CD4-positive, alpha-beta T cell (primary cell): ENCODE measurements around the gene DEGS2. TPM values are rescaled to one million over a fixed set of nuclear protein-coding genes. Genes with fewer than 3 reads are reported as not detected.

Experiments used
- ATAC-seq: fragments of 200-7000 bp; cut with Tn5 transposase; one replicate; pipeline ENCODE4 v1.10.0; 2022; ENCODE audit warnings: mild to moderate bottlenecking; ENCODE audit not compliant: poor library complexity
- CTCF ChIA-PET: fragments of 350-600 bp; sonication (Branson Sonifier 250); formaldehyde crosslinking; loops from one replicate; lab custom pipeline; 2021; ENCODE audit warnings: antibody characterized with exemption, inconsistent platforms; lab: Charles Lee
- POLR2A ChIA-PET: fragments of 350-600 bp; sonication (Branson Sonifier 250); formaldehyde crosslinking; loops from one replicate; lab custom pipeline; 2021; ENCODE audit warnings: antibody characterized with exemption, inconsistent platforms; lab: Charles Lee
- DNase-seq, 14 experiments: peaks; one replicate each; pipeline ENCODE4 v3.0.0-alpha.2; 2013 to 2020; ENCODE audit warnings: mixed read lengths in 2 of 14
- H3K27ac ChIP-seq, 2 donors: one replicate each; pipeline versions ENCODE4 v1.5.1 to v1.7.0; 2013; ENCODE audit warnings: low read length in 2 of 2, low read depth in 1 of 2, mild to moderate bottlenecking in 1 of 2
- H3K27me3 ChIP-seq, 2 experiments: 1 replicate in 1 of 2; 2 replicates in 1 of 2; pipeline versions ENCODE4 v1.6.1 to v1.7.0; 2013; ENCODE audit warnings: low read length in 2 of 2, control low read depth in 1 of 2, mild to moderate bottlenecking in 1 of 2, moderate library complexity in 1 of 2; ENCODE audit not compliant: insufficient read depth in 2 of 2, control insufficient read depth in 1 of 2
- H3K36me3 ChIP-seq: one replicate; pipeline ENCODE4 v1.6.1; 2013; ENCODE audit warnings: low read length, control low read depth; ENCODE audit not compliant: insufficient read depth
- H3K4me1 ChIP-seq: one replicate; pipeline ENCODE4 v1.6.1; 2013; ENCODE audit warnings: low read length, control low read depth; ENCODE audit not compliant: insufficient read depth
- H3K4me3 ChIP-seq: one replicate; pipeline ENCODE4 v1.5.1; 2013; ENCODE audit warnings: mild to moderate bottlenecking, low read length, moderate library complexity
- H3K9me3 ChIP-seq, 2 experiments: 1 replicate in 1 of 2; 2 replicates in 1 of 2; pipeline versions ENCODE4 v1.6.1 to v1.7.0; 2013; ENCODE audit warnings: low read length in 2 of 2, mild to moderate bottlenecking in 2 of 2, control low read depth in 1 of 2, moderate library complexity in 1 of 2; ENCODE audit not compliant: control insufficient read depth in 1 of 2, insufficient read depth in 1 of 2
- H3K27ac Mint-ChIP-seq: one replicate; pipeline ENCODE4 v1.8.0; 2020; ENCODE audit warnings: mixed read lengths
- H3K27me3 Mint-ChIP-seq: one replicate; pipeline ENCODE4 v1.8.0; 2021; ENCODE audit warnings: mixed read lengths
- H3K36me3 Mint-ChIP-seq: one replicate; pipeline ENCODE4 v1.8.0; 2021; ENCODE audit warnings: low read depth, mixed read lengths
- H3K4me1 Mint-ChIP-seq: one replicate; pipeline ENCODE4 v1.8.0; 2021; ENCODE audit warnings: low read depth, mixed read lengths
- H3K4me3 Mint-ChIP-seq: one replicate; pipeline ENCODE4 v1.8.0; 2020; ENCODE audit warnings: mild to moderate bottlenecking, mixed read lengths
- H3K9me3 Mint-ChIP-seq: one replicate; pipeline ENCODE4 v1.8.0; 2020; ENCODE audit warnings: mixed read lengths
- CTCF ChIP-seq: fragments of 200-600 bp; IDR thresholded peaks from one replicate; pipeline ENCODE4 v1.8.0; 2022; ENCODE audit warnings: antibody characterized with exemption, mild to moderate bottlenecking
- intact Hi-C, 2 experiments: fragments of 100-400 bp; cut with DNase I in 1 of 2; cut with micrococcal nuclease in 1 of 2; formaldehyde crosslinking; loops; one replicate each; pipeline versions ENCODE4 v1.15.1 to v1.9.0; 2023 to 2025; cut with DNase I, micrococcal nuclease
- total RNA-seq, 174 experiments: library from RNA in 2 of 174; stranded (reverse) in 2 of 174; gene quantifications; one replicate each; pipeline ENCODE4 v1.2.3 and lab custom pipeline; 2021 to 2026

DEGS2 gene
- total RNA-seq, 2 experiments from 2014 or later: 0.11 TPM; not detected in 1

GRCh38 chr14:100110816-100111215 is 48.6 kb downstream of the DEGS2 start:
- ATAC-seq (no peak), DNase-seq (no peak)
- intact Hi-C loops: no loop called here
- H3K27me3 Mint-ChIP-seq: no peaks in the 10 kb centered on the region
- POLR2A ChIA-PET: interaction anchor here (1.1 to 49.3 kb wide), 3 partner anchors 20 to 49 kb away, joined by 3 to 1638 read pairs (median 200); partner anchors contain the start of gene EVL
- Histone ChIP-seq H3K27ac (no peak overlapping the region), H3K4me3 (no peak overlapping the region), H3K27me3 (no peaks in the 10 kb centered on the region), H3K9me3 (no peaks in the 10 kb centered on the region), H3K4me1 (peaks cover 77% of the 10 kb centered on the region), H3K36me3 (peaks cover 98% of the 10 kb centered on the region)
- H3K27ac Mint-ChIP-seq: peak overlapping the region; percentile 98
- peaks cover 97% of the 10 kb centered on the region for H3K36me3 Mint-ChIP-seq
- H3K4me1 Mint-ChIP-seq: peaks cover 67% of the 10 kb centered on the region
- no peaks in the 10 kb centered on the region for H3K9me3 Mint-ChIP-seq
- H3K4me3 Mint-ChIP-seq: no peak overlapping the region
- no peak for TF ChIP-seq CTCF
- CTCF ChIA-PET: interaction anchor here (34.3 kb wide), 1 partner anchor 35 kb away, joined by 1090 read pairs; the partner anchor contains the start of gene EVL

- ATAC-seq: no peak
- Mint-ChIP-seq H3K4me3 (no peak overlapping the region), H3K36me3 (peaks cover 97% of the 10 kb centered on the region), H3K4me1 (peaks cover 73% of the 10 kb centered on the region), H3K27me3 (no peaks in the 10 kb centered on the region), H3K27ac (peak overlapping the region; percentile 98), H3K9me3 (no peaks in the 10 kb centered on the region)
- no peaks in the 10 kb centered on the region for H3K9me3 ChIP-seq
- H3K4me3 ChIP-seq: no peak overlapping the region
- DNase-seq: no peak
- no peaks in the 10 kb centered on the region for H3K27me3 ChIP-seq
- TF ChIP-seq CTCF: no peak
- H3K36me3 ChIP-seq: peaks cover 97% of the 10 kb centered on the region
- intact Hi-C loops: loop anchor here in 1 of 2 experiments (2.0 kb wide), 1 partner anchor 127 kb away; no protein-coding TSS in a partner anchor
- no peak overlapping the region for H3K27ac ChIP-seq
- CTCF ChIA-PET: interaction anchor here (0.6 to 34.3 kb wide), 2 partner anchors 33 to 54 kb away, joined by 3 to 1090 read pairs; partner anchors contain the start of gene EVL
- H3K4me1 ChIP-seq: peaks cover 87% of the 10 kb centered on the region
- POLR2A ChIA-PET: interaction anchor here (12.0 to 49.3 kb wide), 2 partner anchors 28 to 48 kb away, joined by 200 to 1638 read pairs; partner anchors contain the start of gene EVL
Measured at GRCh38 chr14:100109594-100109955, 49.9 kb downstream of the DEGS2 start.

- peak overlapping the region; percentile 49 to 85 for H3K27ac ChIP-seq
- H3K9me3 ChIP-seq: no peaks in the 10 kb centered on the region
- H3K4me3 ChIP-seq: no peak overlapping the region
- H3K27me3 ChIP-seq: no peaks in the 10 kb centered on the region
- Mint-ChIP-seq H3K4me1 (peaks cover 78% of the 10 kb centered on the region), H3K27me3 (no peaks in the 10 kb centered on the region), H3K9me3 (no peaks in the 10 kb centered on the region), H3K27ac (peak overlapping the region; percentile 98), H3K4me3 (no peak overlapping the region), H3K36me3 (peaks cover 98% of the 10 kb centered on the region)
- no peak for ATAC-seq
- intact Hi-C loops: loop anchor here (1.0 to 2.0 kb wide), 5 partner anchors 37 to 127 kb away; no protein-coding TSS in a partner anchor
- DNase-seq: no peak
- POLR2A ChIA-PET: interaction anchor here (1.1 to 49.3 kb wide), 5 partner anchors 10 to 84 kb away, joined by 3 to 1638 read pairs (median 5); partner anchors contain the start of gene EVL
- TF ChIP-seq CTCF: no peak
- H3K4me1 ChIP-seq: peaks cover 87% of the 10 kb centered on the region
- peaks cover 97% of the 10 kb centered on the region for H3K36me3 ChIP-seq
- CTCF ChIA-PET: interaction anchor here (0.6 to 34.3 kb wide), 15 partner anchors 8 to 138 kb away, joined by 3 to 1090 read pairs (median 6); partner anchors contain the start of gene EVL
Measured at GRCh38 chr14:100108840-100109593, 50.4 kb downstream of the DEGS2 start.
